CD4-positive, alpha-beta T cell treated with Interleukin-6 at 100 ng/mL for 8 hours (primary cell): ENCODE measurements around the gene CTCF.
A peak's percentile ranks its signal among the peaks of the same experiment; 100 is the strongest.

Experiments used
- DNase-seq: peaks from one replicate; pipeline ENCODE4 v3.0.0-alpha.2; 2020; ENCODE audit warnings: mixed read lengths, low spot score

CTCF gene

GRCh38 chr16:67666032-67666551 lies 103.8 kb downstream of the CTCF start:
- DNase-seq, result no peak

GRCh38 chr16:67666559-67667452 lies 104.5 kb downstream of the CTCF start, which contains the start of the genes C16orf86 and ENKD1:
Gene C16orf86, plus strand, starts transcription at chr16:67666814. Its CDS starts 157 bp downstream, at chr16:67666971.
Gene ENKD1, minus strand, starts transcription at chr16:67666750. Its CDS starts 308 bp downstream, at chr16:67666442.
- DNase-seq, result peak; percentile 85

- no peak for DNase-seq
Measured at GRCh38 chr16:67667453-67667816, 105.1 kb downstream of the CTCF start.

GRCh38 chr16:67667817-67668494 lies 105.6 kb downstream of the CTCF start:
- DNase-seq, result peak; percentile 86

GRCh38 chr16:67668495-67669157 lies 106.3 kb downstream of the CTCF start:
- DNase-seq, result no peak

GRCh38 chr16:67669499-67670101 lies 107.3 kb downstream of the CTCF start:
- DNase-seq, result no peak

GRCh38 chr16:67672306-67672705 lies 110.0 kb downstream of the CTCF start:
- no peak for DNase-seq

- peak; percentile 51 for DNase-seq
Measured at GRCh38 chr16:67672739-67673662, 110.7 kb downstream of the CTCF start.

GRCh38 chr16:67673712-67674580 lies 111.6 kb downstream of the CTCF start:
- no peak for DNase-seq

- DNase-seq, result no peak
Measured at GRCh38 chr16:67674851-67675578, 112.7 kb downstream of the CTCF start.

GRCh38 chr16:67675579-67675935 lies 113.2 kb downstream of the CTCF start:
- DNase-seq, result no peak

GRCh38 chr16:67675999-67676398 lies 113.7 kb downstream of the CTCF start:
- no peak for DNase-seq

- no peak for DNase-seq
Measured at GRCh38 chr16:67676516-67676915, 114.2 kb downstream of the CTCF start.

GRCh38 chr16:67676939-67677338 lies 114.6 kb downstream of the CTCF start:
- DNase-seq, result no peak

- no peak for DNase-seq
Measured at GRCh38 chr16:67677712-67678111, 115.4 kb downstream of the CTCF start.

GRCh38 chr16:67678354-67679023 lies 116.2 kb downstream of the CTCF start:
- no peak for DNase-seq

- no peak for DNase-seq
Measured at GRCh38 chr16:67679935-67680897, 117.9 kb downstream of the CTCF start.
